GM23248 (cell line): ENCODE data around the gene FARS2. TPM values are rescaled to one million over a fixed set of nuclear protein-coding genes. Genes with fewer than 3 reads are reported as not detected.

ENCODE experiments used
- DNase-seq: peaks from one replicate; pipeline ENCODE4 v3.0.0-alpha.2; 2015
- H2AFZ ChIP-seq: fragments of 200-600 bp; sonication (generic); 2 replicates; pipeline ENCODE4 v1.6.1; 2016; ENCODE audit warnings: antibody characterized with exemption
- H3F3A ChIP-seq: fragments of 200-600 bp; sonication (generic); 2 replicates; pipeline ENCODE4 v1.6.1; 2016; ENCODE audit warnings: mild to moderate bottlenecking, antibody characterized with exemption, mixed run types; ENCODE audit not compliant: insufficient read depth
- H3K27ac ChIP-seq: fragments of 200-600 bp; sonication (generic); 2 replicates; pipeline ENCODE4 v1.5.1; 2016; ENCODE audit warnings: mild to moderate bottlenecking
- H3K27me3 ChIP-seq: fragments of 200-600 bp; sonication (generic); replicated peaks from 2 replicates; pipeline ENCODE4 v1.6.1; 2016; ENCODE audit warnings: mild to moderate bottlenecking; ENCODE audit not compliant: insufficient read depth
- H3K36me3 ChIP-seq: fragments of 200-600 bp; sonication (generic); 2 replicates; pipeline ENCODE4 v1.6.1; 2016; ENCODE audit warnings: low read depth, mild to moderate bottlenecking
- H3K4me1 ChIP-seq: fragments of 200-600 bp; sonication (generic); 2 replicates; pipeline ENCODE4 v1.6.1; 2016; ENCODE audit warnings: mild to moderate bottlenecking; ENCODE audit not compliant: insufficient read depth
- H3K4me2 ChIP-seq: fragments of 200-600 bp; sonication (generic); one replicate; pipeline ENCODE4 v1.6.1; 2016; ENCODE audit warnings: mild to moderate bottlenecking; ENCODE audit not compliant: unreplicated experiment
- H3K4me3 ChIP-seq: fragments of 200-600 bp; sonication (generic); 2 replicates; pipeline ENCODE4 v1.5.1; 2016; ENCODE audit warnings: mild to moderate bottlenecking
- H3K79me2 ChIP-seq: fragments of 200-600 bp; sonication (generic); 2 replicates; pipeline ENCODE4 v1.6.1; 2016; ENCODE audit warnings: mild to moderate bottlenecking; ENCODE audit not compliant: insufficient read depth
- H3K9ac ChIP-seq: fragments of 200-600 bp; sonication (generic); 2 replicates; pipeline ENCODE4 v1.6.1; 2016; ENCODE audit warnings: mild to moderate bottlenecking
- H3K9me2 ChIP-seq: fragments of 200-600 bp; sonication (generic); 2 replicates; pipeline ENCODE4 v1.6.1; 2016; ENCODE audit warnings: mixed run types, mild to moderate bottlenecking, moderate library complexity; ENCODE audit not compliant: insufficient read depth
- H3K9me3 ChIP-seq: fragments of 200-600 bp; sonication (generic); one replicate; pipeline ENCODE4 v1.6.1; 2017; ENCODE audit warnings: low read depth
- H4K20me1 ChIP-seq: fragments of 200-600 bp; sonication (generic); 2 replicates; pipeline ENCODE4 v1.6.0; 2016; ENCODE audit not compliant: insufficient read depth
- EZH2 ChIP-seq: fragments of 200-600 bp; sonication (generic); IDR thresholded peaks from 2 replicates; pipeline ENCODE4 v1.6.1; 2018; ENCODE audit warnings: antibody characterized with exemption, mild to moderate bottlenecking; ENCODE audit not compliant: insufficient read depth, poor library complexity, severe bottlenecking
- EZH2phosphoT487 ChIP-seq: fragments of 200-600 bp; sonication (generic); IDR thresholded peaks from 2 replicates; pipeline ENCODE4 v1.6.1; 2018; ENCODE audit warnings: antibody characterized with exemption, moderate library complexity, mild to moderate bottlenecking, low read depth; ENCODE audit not compliant: insufficient read depth
- WGBS, 2 experiments: methylation state at CpG; one replicate each; pipeline ENCODE4 v1.1.6; 2015 to 2017; ENCODE audit warnings: low lambda C conversion rate in 2 of 2, low coverage in 1 of 2; ENCODE audit errors: missing lambda C conversion rate in 2 of 2; 5-methylcytosine and 5-hydroxymethylcytosine counted together
- in situ Hi-C: fragments of 300-500 bp; cut with MboI; formaldehyde crosslinking; loops from 2 replicates; pipeline ENCODE4 v1.15.0; 2020
- polyA plus RNA-seq: library from polyadenylated mRNA; unstranded; fragments of >200 nt; fragmentation: Nextera tagmentation; extraction: Ambion mirVana; gene quantifications from 2 replicates; pipeline ENCODE4 v1.2.1, GENCODE V29; 2016
- total RNA-seq: library from RNA; depleted of rRNA; stranded (reverse); fragments of >200 nt; shearing (Covaris generic); gene quantifications from 2 replicates; pipeline ENCODE4 v1.2.3, GENCODE V29; 2014

FARS2 gene
- total and polyA plus RNA-seq, 2 experiments from 2014 or later, result 15.1 to 16.5 TPM

- peaks cover 58% of the 10 kb centered on the region for H3K79me2 ChIP-seq
- H3K9me2 ChIP-seq, result no peaks in the 10 kb centered on the region
- H3K4me2 ChIP-seq, result no peak overlapping the region
- no peak overlapping the region for H3K27ac ChIP-seq
- no peaks in the 10 kb centered on the region for H3K9me3 ChIP-seq
- TF ChIP-seq EZH2 (no peak), EZH2phosphoT487 (no peak)
- no peak overlapping the region for H3K9ac ChIP-seq
- no peaks in the 10 kb centered on the region for H3K36me3 ChIP-seq
- 92 to 93% methylated on average over 11 of the region's 11 CpGs for WGBS, 2 experiments
- no peak overlapping the region for H3K4me3 ChIP-seq
- no peak for DNase-seq
- H4K20me1 ChIP-seq, result no peaks in the 10 kb centered on the region
- no peak overlapping the region for H2AFZ ChIP-seq
- H3F3A ChIP-seq, result no peaks in the 10 kb centered on the region
- no peaks in the 10 kb centered on the region for H3K4me1 ChIP-seq
- in situ Hi-C loops, result no loop called here
- H3K27me3 ChIP-seq, result no peaks in the 10 kb centered on the region
Observed at GRCh38 chr6:5294392-5295211, 33.3 kb downstream of the FARS2 start.

GRCh38 chr6:5295623-5296022, 34.3 kb downstream of the FARS2 start:
- Histone ChIP-seq H3K9ac (no peak overlapping the region), H3K9me3 (no peaks in the 10 kb centered on the region), H3K4me2 (no peak overlapping the region), H3K9me2 (no peaks in the 10 kb centered on the region), H2AFZ (no peak overlapping the region), H3K79me2 (peaks cover 57% of the 10 kb centered on the region), H3K36me3 (no peaks in the 10 kb centered on the region), H3K27me3 (no peaks in the 10 kb centered on the region), H3K27ac (no peak overlapping the region), H4K20me1 (no peaks in the 10 kb centered on the region), H3K4me1 (no peaks in the 10 kb centered on the region), H3F3A (no peaks in the 10 kb centered on the region), H3K4me3 (no peak overlapping the region)
- TF ChIP-seq EZH2phosphoT487 (no peak), EZH2 (no peak)
- in situ Hi-C loops, result no loop called here
- DNase-seq, result no peak
- WGBS, 2 experiments, result 92 to 93% methylated on average over 7 of the region's 7 CpGs

- no peak for TF ChIP-seq EZH2phosphoT487
- no peak for TF ChIP-seq EZH2
- 5 to 13% methylated on average over 1 of the region's 1 CpG for WGBS, 2 experiments
- in situ Hi-C loops, result no loop called here
Observed at GRCh38 chr6:5300206-5300764, 39.0 kb downstream of the FARS2 start.

GRCh38 chr6:5302220-5302946, 41.1 kb downstream of the FARS2 start:
- Histone ChIP-seq H4K20me1 (no peaks in the 10 kb centered on the region; the same call in 1 of the 2 replicates), H3K9me3 (no peaks in the 10 kb centered on the region), H3K27ac (no peak overlapping the region), H3K27me3 (no peaks in the 10 kb centered on the region), H3K36me3 (no peaks in the 10 kb centered on the region), H3K4me2 (no peak overlapping the region), H3K9me2 (no peaks in the 10 kb centered on the region), H3K79me2 (peaks cover 64% of the 10 kb centered on the region), H3K4me1 (no peaks in the 10 kb centered on the region), H3K4me3 (no peak overlapping the region), H3F3A (no peaks in the 10 kb centered on the region), H2AFZ (no peak overlapping the region), H3K9ac (no peak overlapping the region)
- TF ChIP-seq EZH2phosphoT487, result no peak
- in situ Hi-C loops, result no loop called here
- no peak for DNase-seq
- 73 to 77% methylated on average over 10 of the region's 10 CpGs for WGBS, 2 experiments

More at GRCh38 chr6:5300206-5300764, 39.0 kb downstream of the FARS2 start:
- Histone ChIP-seq H4K20me1 (no peaks in the 10 kb centered on the region; the same call in 1 of the 2 replicates), H3K4me1 (no peaks in the 10 kb centered on the region), H3K27ac (no peak overlapping the region), H3F3A (no peaks in the 10 kb centered on the region), H2AFZ (no peak overlapping the region), H3K79me2 (peaks cover 58% of the 10 kb centered on the region), H3K9me2 (no peaks in the 10 kb centered on the region), H3K9me3 (no peaks in the 10 kb centered on the region), H3K4me2 (no peak overlapping the region), H3K4me3 (no peak overlapping the region), H3K36me3 (no peaks in the 10 kb centered on the region), H3K9ac (no peak overlapping the region), H3K27me3 (no peaks in the 10 kb centered on the region)
- DNase-seq, result no peak
